WTC11 (cell line): Measurements from ENCODE around the gene PDE8B. TPM values are rescaled to one million over a fixed set of nuclear protein-coding genes. Genes with fewer than 3 reads are reported as not detected.

ENCODE experiments used
- ATAC-seq: fragments of 200-7000 bp; cut with Tn5 transposase; 2 replicates; pipeline ENCODE4 v1.10.0; 2021; ENCODE audit warnings: mild to moderate bottlenecking, moderate library complexity
- CTCF ChIA-PET: fragments of 300-600 bp; sonication (Branson Sonifier 250); formaldehyde crosslinking; loops from one replicate; lab custom pipeline; 2021; ENCODE audit warnings: antibody characterized with exemption; lab: Charles Lee
- POLR2A ChIA-PET: fragments of 350-600 bp; sonication (Branson Sonifier 250); formaldehyde crosslinking; loops from one replicate; lab custom pipeline; 2021; ENCODE audit warnings: antibody characterized with exemption; lab: Charles Lee
- DNase-seq: peaks from one replicate; pipeline ENCODE4 v3.0.0; 2021; ENCODE audit warnings: low spot score
- H3K27ac Mint-ChIP-seq: 2 replicates; pipeline ENCODE4 v1.8.0; 2021; ENCODE audit warnings: mixed read lengths
- H3K27me3 Mint-ChIP-seq: 2 replicates; pipeline ENCODE4 v1.8.0; 2021; ENCODE audit warnings: low read depth, mild to moderate bottlenecking, moderate library complexity, mixed read lengths
- H3K36me3 Mint-ChIP-seq: 2 replicates; pipeline ENCODE4 v1.8.0; 2021; ENCODE audit warnings: mixed read lengths
- H3K4me1 Mint-ChIP-seq: 2 replicates; pipeline ENCODE4 v1.8.0; 2022; ENCODE audit warnings: mixed read lengths
- H3K4me3 Mint-ChIP-seq: 2 replicates; pipeline ENCODE4 v1.8.0; 2021; ENCODE audit warnings: mild to moderate bottlenecking, moderate library complexity, mixed read lengths
- H3K9me3 Mint-ChIP-seq: 2 replicates; pipeline ENCODE4 v1.8.0; 2021; ENCODE audit warnings: mixed read lengths
- ATF1 ChIP-seq: sonication (generic); formaldehyde crosslinking; IDR thresholded peaks from 2 replicates; pipeline ENCODE4 v1.8.1; 2023; ENCODE audit warnings: mild to moderate bottlenecking, moderate library complexity, missing genetic modification reagents
- ESRRA ChIP-seq: sonication (generic); formaldehyde crosslinking; IDR thresholded peaks from 2 replicates; pipeline ENCODE4 v1.8.1; 2022; ENCODE audit warnings: mild to moderate bottlenecking, missing genetic modification reagents, borderline replicate concordance
- FOXK1 ChIP-seq: sonication (generic); formaldehyde crosslinking; IDR thresholded peaks from 2 replicates; pipeline ENCODE4 v1.8.0; 2022; ENCODE audit warnings: mild to moderate bottlenecking, moderate library complexity, missing genetic modification reagents
- FOXP1 ChIP-seq: sonication (generic); formaldehyde crosslinking; IDR thresholded peaks from 2 replicates; pipeline ENCODE4 v1.8.0; 2022; ENCODE audit warnings: missing genetic modification reagents, mild to moderate bottlenecking, moderate library complexity, borderline replicate concordance
- GABPB1 ChIP-seq: sonication (generic); formaldehyde crosslinking; IDR thresholded peaks from 2 replicates; pipeline ENCODE4 v1.8.1; 2023; ENCODE audit warnings: mild to moderate bottlenecking, missing genetic modification reagents
- NR2C2 ChIP-seq: sonication (generic); formaldehyde crosslinking; IDR thresholded peaks from 2 replicates; pipeline ENCODE4 v1.8.0; 2022; ENCODE audit warnings: mild to moderate bottlenecking, missing genetic modification reagents
- TCF7 ChIP-seq: sonication (generic); formaldehyde crosslinking; IDR thresholded peaks from 2 replicates; pipeline ENCODE4 v1.8.0; 2022; ENCODE audit warnings: mild to moderate bottlenecking, low read depth, missing genetic modification reagents, moderate library complexity
- TEAD1 ChIP-seq: sonication (generic); formaldehyde crosslinking; IDR thresholded peaks from 2 replicates; pipeline ENCODE4 v1.8.0; 2022; ENCODE audit warnings: mild to moderate bottlenecking, missing genetic modification reagents
- total RNA-seq: library from RNA; stranded (reverse); gene quantifications from 3 replicates; pipeline ENCODE4 v1.2.3, GENCODE V29; 2021
- TF ChIP-seq, protein P1 (sequence below): sonication (generic); formaldehyde crosslinking; IDR thresholded peaks from 2 replicates; pipeline ENCODE4 v1.8.1; 2023; ENCODE audit warnings: mild to moderate bottlenecking, missing genetic modification reagents
- TF ChIP-seq, protein P2 (sequence below): sonication (generic); formaldehyde crosslinking; IDR thresholded peaks from 2 replicates; pipeline ENCODE4 v1.8.0; 2023; ENCODE audit warnings: missing genetic modification reagents, mild to moderate bottlenecking, borderline replicate concordance
- TF ChIP-seq, protein P3 (sequence below): sonication (generic); formaldehyde crosslinking; IDR thresholded peaks from 2 replicates; pipeline ENCODE4 v1.8.0; 2022; ENCODE audit warnings: mild to moderate bottlenecking, missing genetic modification reagents
- TF ChIP-seq, protein P4 (sequence below): fragments of 250-450 bp; sonication (Bioruptor Pico); IDR thresholded peaks from 2 replicates; pipeline ENCODE4 v1.9.0; 2021; ENCODE audit warnings: mild to moderate bottlenecking, borderline replicate concordance
- TF ChIP-seq, protein P5 (sequence below): sonication (generic); formaldehyde crosslinking; IDR thresholded peaks from 2 replicates; pipeline ENCODE4 v1.8.1; 2022; ENCODE audit warnings: low read depth, mild to moderate bottlenecking, moderate library complexity, missing genetic modification reagents, borderline replicate concordance
- TF ChIP-seq, protein P6 (sequence below): sonication (generic); formaldehyde crosslinking; IDR thresholded peaks from 2 replicates; pipeline ENCODE4 v1.8.1; 2022; ENCODE audit warnings: missing genetic modification reagents, borderline replicate concordance
- TF ChIP-seq, protein P7 (sequence below): sonication (generic); formaldehyde crosslinking; IDR thresholded peaks from 2 replicates; pipeline ENCODE4 v1.8.1; 2023; ENCODE audit warnings: mild to moderate bottlenecking, missing genetic modification reagents

The PDE8B gene
- total RNA-seq, 1 experiment from 2014 or later: 0.31 TPM

DNA sequence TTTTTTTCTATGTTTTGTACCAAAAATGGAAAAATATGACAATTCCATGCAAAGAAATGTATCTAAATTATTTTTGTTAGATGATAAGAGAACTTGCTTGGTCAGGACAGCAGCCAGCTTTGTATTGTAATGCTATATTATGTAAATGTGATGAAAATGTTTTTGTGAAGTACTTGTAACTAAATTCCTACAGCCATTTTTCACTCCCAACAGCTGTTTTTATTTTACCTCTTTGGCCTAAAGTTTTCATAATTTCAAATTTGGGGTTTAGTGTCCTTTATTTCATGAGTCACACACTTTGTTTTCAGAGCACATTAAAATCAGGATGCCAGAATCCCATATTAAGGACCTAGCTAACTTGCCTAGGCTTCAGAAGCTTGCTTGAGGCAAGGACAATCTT, 217.5 kb downstream of the PDE8B start (continued):
- TF ChIP-seq, protein P1, sequence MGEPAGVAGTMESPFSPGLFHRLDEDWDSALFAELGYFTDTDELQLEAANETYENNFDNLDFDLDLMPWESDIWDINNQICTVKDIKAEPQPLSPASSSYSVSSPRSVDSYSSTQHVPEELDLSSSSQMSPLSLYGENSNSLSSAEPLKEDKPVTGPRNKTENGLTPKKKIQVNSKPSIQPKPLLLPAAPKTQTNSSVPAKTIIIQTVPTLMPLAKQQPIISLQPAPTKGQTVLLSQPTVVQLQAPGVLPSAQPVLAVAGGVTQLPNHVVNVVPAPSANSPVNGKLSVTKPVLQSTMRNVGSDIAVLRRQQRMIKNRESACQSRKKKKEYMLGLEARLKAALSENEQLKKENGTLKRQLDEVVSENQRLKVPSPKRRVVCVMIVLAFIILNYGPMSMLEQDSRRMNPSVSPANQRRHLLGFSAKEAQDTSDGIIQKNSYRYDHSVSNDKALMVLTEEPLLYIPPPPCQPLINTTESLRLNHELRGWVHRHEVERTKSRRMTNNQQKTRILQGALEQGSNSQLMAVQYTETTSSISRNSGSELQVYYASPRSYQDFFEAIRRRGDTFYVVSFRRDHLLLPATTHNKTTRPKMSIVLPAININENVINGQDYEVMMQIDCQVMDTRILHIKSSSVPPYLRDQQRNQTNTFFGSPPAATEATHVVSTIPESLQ (CRISPR knock-in tag): no peak
- TF ChIP-seq, protein P2, sequence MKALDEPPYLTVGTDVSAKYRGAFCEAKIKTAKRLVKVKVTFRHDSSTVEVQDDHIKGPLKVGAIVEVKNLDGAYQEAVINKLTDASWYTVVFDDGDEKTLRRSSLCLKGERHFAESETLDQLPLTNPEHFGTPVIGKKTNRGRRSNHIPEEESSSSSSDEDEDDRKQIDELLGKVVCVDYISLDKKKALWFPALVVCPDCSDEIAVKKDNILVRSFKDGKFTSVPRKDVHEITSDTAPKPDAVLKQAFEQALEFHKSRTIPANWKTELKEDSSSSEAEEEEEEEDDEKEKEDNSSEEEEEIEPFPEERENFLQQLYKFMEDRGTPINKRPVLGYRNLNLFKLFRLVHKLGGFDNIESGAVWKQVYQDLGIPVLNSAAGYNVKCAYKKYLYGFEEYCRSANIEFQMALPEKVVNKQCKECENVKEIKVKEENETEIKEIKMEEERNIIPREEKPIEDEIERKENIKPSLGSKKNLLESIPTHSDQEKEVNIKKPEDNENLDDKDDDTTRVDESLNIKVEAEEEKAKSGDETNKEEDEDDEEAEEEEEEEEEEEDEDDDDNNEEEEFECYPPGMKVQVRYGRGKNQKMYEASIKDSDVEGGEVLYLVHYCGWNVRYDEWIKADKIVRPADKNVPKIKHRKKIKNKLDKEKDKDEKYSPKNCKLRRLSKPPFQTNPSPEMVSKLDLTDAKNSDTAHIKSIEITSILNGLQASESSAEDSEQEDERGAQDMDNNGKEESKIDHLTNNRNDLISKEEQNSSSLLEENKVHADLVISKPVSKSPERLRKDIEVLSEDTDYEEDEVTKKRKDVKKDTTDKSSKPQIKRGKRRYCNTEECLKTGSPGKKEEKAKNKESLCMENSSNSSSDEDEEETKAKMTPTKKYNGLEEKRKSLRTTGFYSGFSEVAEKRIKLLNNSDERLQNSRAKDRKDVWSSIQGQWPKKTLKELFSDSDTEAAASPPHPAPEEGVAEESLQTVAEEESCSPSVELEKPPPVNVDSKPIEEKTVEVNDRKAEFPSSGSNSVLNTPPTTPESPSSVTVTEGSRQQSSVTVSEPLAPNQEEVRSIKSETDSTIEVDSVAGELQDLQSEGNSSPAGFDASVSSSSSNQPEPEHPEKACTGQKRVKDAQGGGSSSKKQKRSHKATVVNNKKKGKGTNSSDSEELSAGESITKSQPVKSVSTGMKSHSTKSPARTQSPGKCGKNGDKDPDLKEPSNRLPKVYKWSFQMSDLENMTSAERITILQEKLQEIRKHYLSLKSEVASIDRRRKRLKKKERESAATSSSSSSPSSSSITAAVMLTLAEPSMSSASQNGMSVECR (CRISPR knock-in tag): no peak
- TF ChIP-seq, protein P3, sequence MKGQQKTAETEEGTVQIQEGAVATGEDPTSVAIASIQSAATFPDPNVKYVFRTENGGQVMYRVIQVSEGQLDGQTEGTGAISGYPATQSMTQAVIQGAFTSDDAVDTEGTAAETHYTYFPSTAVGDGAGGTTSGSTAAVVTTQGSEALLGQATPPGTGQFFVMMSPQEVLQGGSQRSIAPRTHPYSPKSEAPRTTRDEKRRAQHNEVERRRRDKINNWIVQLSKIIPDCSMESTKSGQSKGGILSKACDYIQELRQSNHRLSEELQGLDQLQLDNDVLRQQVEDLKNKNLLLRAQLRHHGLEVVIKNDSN (CRISPR knock-in tag): no peak
- TF ChIP-seq FOXK1 (CRISPR knock-in tag) (no peak), FOXP1 (CRISPR knock-in tag) (no peak)
- TF ChIP-seq, protein P4, sequence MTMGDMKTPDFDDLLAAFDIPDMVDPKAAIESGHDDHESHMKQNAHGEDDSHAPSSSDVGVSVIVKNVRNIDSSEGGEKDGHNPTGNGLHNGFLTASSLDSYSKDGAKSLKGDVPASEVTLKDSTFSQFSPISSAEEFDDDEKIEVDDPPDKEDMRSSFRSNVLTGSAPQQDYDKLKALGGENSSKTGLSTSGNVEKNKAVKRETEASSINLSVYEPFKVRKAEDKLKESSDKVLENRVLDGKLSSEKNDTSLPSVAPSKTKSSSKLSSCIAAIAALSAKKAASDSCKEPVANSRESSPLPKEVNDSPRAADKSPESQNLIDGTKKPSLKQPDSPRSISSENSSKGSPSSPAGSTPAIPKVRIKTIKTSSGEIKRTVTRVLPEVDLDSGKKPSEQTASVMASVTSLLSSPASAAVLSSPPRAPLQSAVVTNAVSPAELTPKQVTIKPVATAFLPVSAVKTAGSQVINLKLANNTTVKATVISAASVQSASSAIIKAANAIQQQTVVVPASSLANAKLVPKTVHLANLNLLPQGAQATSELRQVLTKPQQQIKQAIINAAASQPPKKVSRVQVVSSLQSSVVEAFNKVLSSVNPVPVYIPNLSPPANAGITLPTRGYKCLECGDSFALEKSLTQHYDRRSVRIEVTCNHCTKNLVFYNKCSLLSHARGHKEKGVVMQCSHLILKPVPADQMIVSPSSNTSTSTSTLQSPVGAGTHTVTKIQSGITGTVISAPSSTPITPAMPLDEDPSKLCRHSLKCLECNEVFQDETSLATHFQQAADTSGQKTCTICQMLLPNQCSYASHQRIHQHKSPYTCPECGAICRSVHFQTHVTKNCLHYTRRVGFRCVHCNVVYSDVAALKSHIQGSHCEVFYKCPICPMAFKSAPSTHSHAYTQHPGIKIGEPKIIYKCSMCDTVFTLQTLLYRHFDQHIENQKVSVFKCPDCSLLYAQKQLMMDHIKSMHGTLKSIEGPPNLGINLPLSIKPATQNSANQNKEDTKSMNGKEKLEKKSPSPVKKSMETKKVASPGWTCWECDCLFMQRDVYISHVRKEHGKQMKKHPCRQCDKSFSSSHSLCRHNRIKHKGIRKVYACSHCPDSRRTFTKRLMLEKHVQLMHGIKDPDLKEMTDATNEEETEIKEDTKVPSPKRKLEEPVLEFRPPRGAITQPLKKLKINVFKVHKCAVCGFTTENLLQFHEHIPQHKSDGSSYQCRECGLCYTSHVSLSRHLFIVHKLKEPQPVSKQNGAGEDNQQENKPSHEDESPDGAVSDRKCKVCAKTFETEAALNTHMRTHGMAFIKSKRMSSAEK (CRISPR knock-in tag): no peak
- TF ChIP-seq, all 79 proteins: peak for 0

DNA sequence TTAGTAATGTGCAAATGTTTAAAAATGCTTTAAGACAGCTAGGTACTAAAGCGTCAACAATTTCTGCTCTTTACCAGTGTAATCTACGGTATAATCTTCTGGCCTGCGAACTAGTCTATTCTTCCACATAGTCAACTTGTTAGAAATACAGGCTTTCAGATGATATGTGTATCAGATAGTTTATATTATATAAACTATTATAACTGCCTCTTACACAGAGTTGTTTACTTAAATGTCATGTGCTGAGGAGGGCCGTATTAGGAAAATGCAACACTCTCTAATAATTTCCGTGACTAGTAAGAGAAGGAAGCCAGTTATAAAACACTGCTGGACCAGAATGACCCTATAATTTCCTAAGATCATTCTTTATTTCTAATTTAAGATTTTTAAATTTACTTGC, 218.0 kb downstream of the PDE8B start:
- no peak for DNase-seq
- no peak for ATAC-seq
- H3K27ac Mint-ChIP-seq: no peak overlapping the region
- H3K36me3 Mint-ChIP-seq: peaks cover 5% of the 10 kb centered on the region
- ChIA-PET CTCF (no interaction called here), POLR2A (no interaction called here)
- H3K4me3 Mint-ChIP-seq: no peak overlapping the region
- no peaks in the 10 kb centered on the region for H3K27me3 Mint-ChIP-seq
- no peaks in the 10 kb centered on the region for H3K4me1 Mint-ChIP-seq
- H3K9me3 Mint-ChIP-seq: no peaks in the 10 kb centered on the region
- TF ChIP-seq, protein P5, sequence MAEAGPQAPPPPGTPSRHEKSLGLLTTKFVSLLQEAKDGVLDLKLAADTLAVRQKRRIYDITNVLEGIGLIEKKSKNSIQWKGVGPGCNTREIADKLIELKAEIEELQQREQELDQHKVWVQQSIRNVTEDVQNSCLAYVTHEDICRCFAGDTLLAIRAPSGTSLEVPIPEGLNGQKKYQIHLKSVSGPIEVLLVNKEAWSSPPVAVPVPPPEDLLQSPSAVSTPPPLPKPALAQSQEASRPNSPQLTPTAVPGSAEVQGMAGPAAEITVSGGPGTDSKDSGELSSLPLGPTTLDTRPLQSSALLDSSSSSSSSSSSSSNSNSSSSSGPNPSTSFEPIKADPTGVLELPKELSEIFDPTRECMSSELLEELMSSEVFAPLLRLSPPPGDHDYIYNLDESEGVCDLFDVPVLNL: no peak
- TF ChIP-seq TCF7 (CRISPR knock-in tag) (no peak), ESRRA (CRISPR knock-in tag) (no peak), GABPB1 (CRISPR knock-in tag) (no peak), TEAD1 (no peak), ATF1 (CRISPR knock-in tag) (no peak), NR2C2 (CRISPR knock-in tag) (no peak)
- TF ChIP-seq, protein P6, sequence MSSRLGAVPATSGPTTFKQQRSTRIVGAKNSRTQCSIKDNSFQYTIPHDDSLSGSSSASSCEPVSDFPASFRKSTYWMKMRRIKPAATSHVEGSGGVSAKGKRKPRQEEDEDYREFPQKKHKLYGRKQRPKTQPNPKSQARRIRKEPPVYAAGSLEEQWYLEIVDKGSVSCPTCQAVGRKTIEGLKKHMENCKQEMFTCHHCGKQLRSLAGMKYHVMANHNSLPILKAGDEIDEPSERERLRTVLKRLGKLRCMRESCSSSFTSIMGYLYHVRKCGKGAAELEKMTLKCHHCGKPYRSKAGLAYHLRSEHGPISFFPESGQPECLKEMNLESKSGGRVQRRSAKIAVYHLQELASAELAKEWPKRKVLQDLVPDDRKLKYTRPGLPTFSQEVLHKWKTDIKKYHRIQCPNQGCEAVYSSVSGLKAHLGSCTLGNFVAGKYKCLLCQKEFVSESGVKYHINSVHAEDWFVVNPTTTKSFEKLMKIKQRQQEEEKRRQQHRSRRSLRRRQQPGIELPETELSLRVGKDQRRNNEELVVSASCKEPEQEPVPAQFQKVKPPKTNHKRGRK (CRISPR knock-in tag): no peak
- TF ChIP-seq, protein P2 (CRISPR knock-in tag): no peak
- TF ChIP-seq, protein P7, sequence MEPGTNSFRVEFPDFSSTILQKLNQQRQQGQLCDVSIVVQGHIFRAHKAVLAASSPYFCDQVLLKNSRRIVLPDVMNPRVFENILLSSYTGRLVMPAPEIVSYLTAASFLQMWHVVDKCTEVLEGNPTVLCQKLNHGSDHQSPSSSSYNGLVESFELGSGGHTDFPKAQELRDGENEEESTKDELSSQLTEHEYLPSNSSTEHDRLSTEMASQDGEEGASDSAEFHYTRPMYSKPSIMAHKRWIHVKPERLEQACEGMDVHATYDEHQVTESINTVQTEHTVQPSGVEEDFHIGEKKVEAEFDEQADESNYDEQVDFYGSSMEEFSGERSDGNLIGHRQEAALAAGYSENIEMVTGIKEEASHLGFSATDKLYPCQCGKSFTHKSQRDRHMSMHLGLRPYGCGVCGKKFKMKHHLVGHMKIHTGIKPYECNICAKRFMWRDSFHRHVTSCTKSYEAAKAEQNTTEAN: no peak
